Fibroblast of pulmonary artery (primary cell): ENCODE results near the gene ALKBH2.

Source experiments
- DNase-seq: peaks from one replicate; pipeline ENCODE4 v3.0.0-alpha.2; 2010; ENCODE audit warnings: low read depth
- H3K4me3 ChIP-seq: replicated peaks from 2 replicates; pipeline ENCODE4 v1.5.1; 2011; ENCODE audit warnings: low read depth, mild to moderate bottlenecking, control low read depth, low read length, moderate library complexity
- TF ChIP-seq, protein P1 (sequence below): IDR thresholded peaks from 2 replicates; pipeline ENCODE4 v1.5.1; 2011; ENCODE audit warnings: mild to moderate bottlenecking, control low read depth, low read length, inconsistent platforms; ENCODE audit errors: missing control alignments

Gene ALKBH2

DNA sequence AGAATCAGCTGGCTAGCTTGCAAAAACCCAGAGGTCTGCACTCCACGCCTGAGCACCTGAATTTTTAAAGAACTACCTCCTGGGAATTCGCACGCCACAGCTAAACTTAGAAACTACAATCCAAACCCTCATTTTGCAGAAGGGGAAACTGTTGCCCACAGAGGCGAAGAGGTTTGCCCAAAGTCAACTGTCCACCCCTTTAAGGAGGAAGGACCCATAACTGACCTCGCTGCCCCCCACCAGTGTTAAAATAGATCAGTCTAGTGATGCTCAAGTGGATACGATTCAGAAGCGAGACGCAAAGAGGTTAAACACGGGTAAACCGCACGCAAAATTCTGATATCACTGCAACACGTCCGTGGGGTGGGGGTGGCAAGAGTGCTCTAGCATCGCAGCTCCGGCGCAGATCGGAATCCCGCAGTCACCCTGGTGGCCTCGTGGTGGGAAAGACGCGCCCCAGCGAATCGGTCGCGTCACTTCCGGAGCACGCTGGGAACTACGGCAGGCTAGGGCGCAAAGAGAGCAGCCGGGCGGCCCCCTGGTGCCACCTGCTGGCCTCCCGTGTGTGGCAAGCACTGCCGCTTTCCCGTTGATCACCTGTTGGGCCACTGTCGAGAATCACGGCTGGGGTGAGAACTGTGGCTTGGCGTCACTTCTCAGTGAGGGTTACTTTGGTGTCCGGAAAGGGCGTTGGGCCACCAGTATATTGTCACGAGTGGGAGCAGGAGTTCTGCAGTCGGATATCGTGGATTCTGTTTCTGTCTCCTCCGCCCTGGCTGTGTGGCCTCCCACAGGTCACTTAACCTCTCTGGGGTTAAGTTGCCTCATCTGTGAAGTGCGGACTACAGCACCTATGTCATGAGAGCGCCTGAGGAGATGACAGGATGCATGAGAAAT lies at the start of gene ALKBH2:
ALKBH2 (minus strand) TSS at position 451 of the 897 bp plus-strand sequence. CDS start 686 bp downstream, outside the sequence.
- H3K4me3 ChIP-seq: peak within 1 kb of the TSS; percentile 66
- TF ChIP-seq, protein P1, sequence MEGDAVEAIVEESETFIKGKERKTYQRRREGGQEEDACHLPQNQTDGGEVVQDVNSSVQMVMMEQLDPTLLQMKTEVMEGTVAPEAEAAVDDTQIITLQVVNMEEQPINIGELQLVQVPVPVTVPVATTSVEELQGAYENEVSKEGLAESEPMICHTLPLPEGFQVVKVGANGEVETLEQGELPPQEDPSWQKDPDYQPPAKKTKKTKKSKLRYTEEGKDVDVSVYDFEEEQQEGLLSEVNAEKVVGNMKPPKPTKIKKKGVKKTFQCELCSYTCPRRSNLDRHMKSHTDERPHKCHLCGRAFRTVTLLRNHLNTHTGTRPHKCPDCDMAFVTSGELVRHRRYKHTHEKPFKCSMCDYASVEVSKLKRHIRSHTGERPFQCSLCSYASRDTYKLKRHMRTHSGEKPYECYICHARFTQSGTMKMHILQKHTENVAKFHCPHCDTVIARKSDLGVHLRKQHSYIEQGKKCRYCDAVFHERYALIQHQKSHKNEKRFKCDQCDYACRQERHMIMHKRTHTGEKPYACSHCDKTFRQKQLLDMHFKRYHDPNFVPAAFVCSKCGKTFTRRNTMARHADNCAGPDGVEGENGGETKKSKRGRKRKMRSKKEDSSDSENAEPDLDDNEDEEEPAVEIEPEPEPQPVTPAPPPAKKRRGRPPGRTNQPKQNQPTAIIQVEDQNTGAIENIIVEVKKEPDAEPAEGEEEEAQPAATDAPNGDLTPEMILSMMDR: peak; percentile 94
- peak; percentile 93 for DNase-seq

DNA sequence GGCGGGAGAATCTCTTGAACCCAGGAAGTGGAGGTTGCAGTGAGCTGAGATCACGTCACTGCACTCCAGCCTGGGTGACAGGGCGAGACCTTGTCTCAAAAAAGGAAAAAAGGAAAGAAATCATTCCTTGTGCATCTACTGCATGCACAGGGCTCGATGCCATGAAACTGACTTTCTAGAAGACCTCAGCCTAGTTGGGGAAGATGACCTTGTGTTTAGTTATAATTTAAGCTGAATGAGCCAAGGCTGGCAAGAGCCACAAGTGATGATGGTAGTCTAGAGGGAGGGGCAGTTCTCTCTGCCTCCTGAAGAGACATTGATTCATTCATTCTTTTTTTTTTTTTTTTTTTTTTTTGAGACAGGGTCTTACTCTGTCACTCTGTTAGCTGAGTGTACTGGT lies 47.3 kb upstream of the ALKBH2 start:
- H3K4me3 ChIP-seq: no peak overlapping the region
- no peak for DNase-seq
- TF ChIP-seq, protein P1: no peak

DNA sequence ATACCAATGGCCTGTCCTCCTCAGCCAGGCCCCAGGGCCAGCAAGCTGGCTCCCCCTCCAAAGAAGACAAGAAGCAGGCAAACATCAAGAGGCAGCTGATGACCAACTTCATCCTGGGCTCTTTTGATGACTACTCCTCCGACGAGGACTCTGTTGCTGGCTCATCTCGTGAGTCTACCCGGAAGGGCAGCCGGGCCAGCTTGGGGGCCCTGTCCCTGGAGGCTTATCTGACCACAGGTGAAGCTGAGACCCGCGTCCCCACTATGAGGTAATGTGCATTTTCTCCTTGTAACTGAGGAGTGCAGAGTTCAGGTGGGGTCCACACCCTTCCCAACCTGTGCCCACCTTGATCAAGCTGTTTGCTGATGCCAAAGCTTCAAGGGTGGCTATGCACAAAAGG lies 46.5 kb upstream of the ALKBH2 start:
- DNase-seq: no peak
- TF ChIP-seq, protein P1: no peak
- H3K4me3 ChIP-seq: no peak overlapping the region

DNA sequence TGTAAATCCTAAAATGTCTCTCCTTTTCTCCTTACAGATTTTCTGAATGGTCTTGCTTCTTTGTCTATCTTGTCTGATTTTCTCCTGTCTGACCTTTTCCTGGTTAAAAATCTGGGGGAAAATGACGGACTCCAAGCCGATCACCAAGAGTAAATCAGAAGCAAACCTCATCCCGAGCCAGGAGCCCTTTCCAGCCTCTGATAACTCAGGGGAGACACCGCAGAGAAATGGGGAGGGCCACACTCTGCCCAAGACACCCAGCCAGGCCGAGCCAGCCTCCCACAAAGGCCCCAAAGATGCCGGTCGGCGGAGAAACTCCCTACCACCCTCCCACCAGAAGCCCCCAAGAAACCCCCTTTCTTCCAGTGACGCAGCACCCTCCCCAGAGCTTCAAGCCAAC lies 46.1 kb upstream of the ALKBH2 start:
- DNase-seq: no peak
- H3K4me3 ChIP-seq: no peak overlapping the region
- TF ChIP-seq, protein P1: no peak

DNA sequence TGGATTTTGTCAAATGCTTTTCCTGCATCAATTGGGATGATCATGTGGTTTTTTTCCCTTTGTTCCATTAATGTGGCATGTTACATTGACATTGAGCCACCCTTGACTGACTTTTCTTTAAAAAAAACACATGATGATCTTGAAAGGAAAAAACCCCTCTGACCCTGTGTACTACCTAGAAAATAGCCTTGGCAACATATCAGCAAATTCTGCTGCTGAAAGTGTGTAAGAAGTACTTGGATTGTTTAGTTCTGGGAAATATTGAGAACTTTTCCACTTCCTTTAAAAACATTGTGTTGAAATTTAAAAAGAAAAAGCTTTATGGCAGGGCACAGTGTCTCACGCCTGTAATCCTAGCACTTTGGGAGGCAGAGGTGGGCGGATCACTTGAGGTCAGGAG lies 43.8 kb upstream of the ALKBH2 start:
- DNase-seq: no peak
- H3K4me3 ChIP-seq: no peak overlapping the region
- TF ChIP-seq, protein P1: no peak

DNA sequence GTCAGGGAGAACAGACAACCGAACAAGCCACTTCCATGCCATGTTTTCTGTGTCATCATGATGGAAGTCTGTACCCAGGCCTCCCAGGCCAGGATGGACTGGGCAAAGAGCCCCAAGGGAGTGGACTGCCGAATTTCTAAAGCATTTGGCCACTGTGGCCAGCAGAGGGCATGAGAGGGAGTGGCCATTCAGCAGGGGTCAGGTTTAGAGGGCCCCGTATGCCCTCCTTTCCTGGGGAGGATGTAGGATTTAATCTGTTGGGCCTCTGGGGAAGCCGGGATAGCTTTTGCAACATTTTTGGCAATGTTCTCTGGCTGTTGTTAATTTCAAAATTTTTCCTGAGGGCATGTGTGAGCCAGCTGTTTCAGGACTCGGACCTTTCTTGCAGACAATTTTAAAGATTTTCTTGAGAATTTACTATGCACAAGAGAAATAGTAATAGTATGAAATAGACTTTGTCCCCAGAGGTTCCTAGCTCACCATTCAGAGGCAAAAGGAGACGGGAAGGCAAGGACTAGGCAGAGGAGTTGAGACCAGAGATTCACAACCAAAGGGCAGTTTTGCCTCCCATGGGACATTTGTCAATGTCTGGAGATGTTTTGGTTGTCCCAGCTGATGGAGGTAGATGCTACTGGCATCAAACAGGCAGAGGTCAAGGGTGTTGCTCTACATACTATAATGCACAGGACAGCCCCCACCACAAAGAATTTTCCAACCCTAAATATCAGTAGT lies 41.1 kb upstream of the ALKBH2 start:
- no peak overlapping the region for H3K4me3 ChIP-seq
- TF ChIP-seq, protein P1: peak; percentile 65
- DNase-seq: peak; percentile 59
